IMR-90 (cell line): ENCODE data around the gene ZNF662. TPM values are rescaled to one million over a fixed set of nuclear protein-coding genes. Genes with fewer than 3 reads are reported as not detected.

Experiments
- ATAC-seq: fragments of 200-7000 bp; cut with Tn5 transposase; 2 replicates; pipeline ENCODE4 v1.9.1; 2020; ENCODE audit warnings: low read depth, mild to moderate bottlenecking, moderate library complexity
- BruUV-seq: library from RNA; stranded (reverse); fragments of 400-500 nt; replicated peaks from 2 replicates; lab custom pipeline; 2021; lab: Mats Ljungman, UMichigan
- CTCF ChIA-PET: fragments of 300-600 bp; formaldehyde crosslinking; extraction: SDS; loops from one replicate; lab custom pipeline; 2021; ENCODE audit warnings: antibody characterized with exemption; lab: Yijun Ruan, JAX
- POLR2A ChIA-PET: fragments of 300-600 bp; sonication (Branson Sonifier 250); formaldehyde crosslinking; loops from one replicate; lab custom pipeline; 2022; ENCODE audit warnings: antibody characterized with exemption; ENCODE audit not compliant: unreplicated experiment; lab: Charles Lee
- DNase-seq: peaks from one replicate; pipeline ENCODE4 v3.0.0; 2013
- H2AFZ ChIP-seq: replicated peaks from 2 replicates; pipeline ENCODE3; 2013; ENCODE audit warnings: low read length, mild to moderate bottlenecking; ENCODE audit not compliant: poor library complexity
- H2AK5ac ChIP-seq: 2 replicates; pipeline ENCODE4 v1.6.1; 2013; ENCODE audit warnings: low read depth, low read length, inconsistent platforms
- H2AK9ac ChIP-seq: replicated peaks from 2 replicates; pipeline ENCODE3; 2013; ENCODE audit warnings: mild to moderate bottlenecking, low read depth, low read length, moderate library complexity; ENCODE audit not compliant: poor library complexity
- H2BK120ac ChIP-seq: 2 replicates; pipeline ENCODE4 v1.6.1; 2013; ENCODE audit warnings: low read depth, low read length, inconsistent platforms
- H2BK15ac ChIP-seq: 3 replicates; pipeline ENCODE4 v1.6.1; 2013; ENCODE audit warnings: low read depth, low read length, inconsistent platforms
- H2BK20ac ChIP-seq: 2 replicates; pipeline ENCODE4 v1.6.1; 2013; ENCODE audit warnings: low read depth, mild to moderate bottlenecking, inconsistent platforms, low read length, moderate library complexity
- H2BK5ac ChIP-seq: 2 replicates; pipeline ENCODE4 v1.6.1; 2013; ENCODE audit warnings: mild to moderate bottlenecking, low read depth, low read length, inconsistent platforms; ENCODE audit not compliant: poor library complexity, severe bottlenecking
- H3K14ac ChIP-seq: replicated peaks from 2 replicates; pipeline ENCODE4 v1.6.1; 2013; ENCODE audit warnings: low read depth, low read length, inconsistent platforms
- H3K18ac ChIP-seq: 2 replicates; pipeline ENCODE4 v1.6.1; 2013; ENCODE audit warnings: low read depth, low read length, control low read depth
- H3K23ac ChIP-seq: 2 replicates; pipeline ENCODE4 v1.6.1; 2013; ENCODE audit warnings: low read depth, low read length, inconsistent platforms
- H3K27ac ChIP-seq: 2 replicates; pipeline ENCODE4 v1.5.1; 2013; ENCODE audit warnings: mild to moderate bottlenecking, control low read depth, low read length; ENCODE audit not compliant: insufficient read depth
- H3K27me3 ChIP-seq: 2 replicates; pipeline ENCODE4 v1.6.1; 2013; ENCODE audit warnings: low read length; ENCODE audit not compliant: control insufficient read depth, insufficient read depth
- H3K36me3 ChIP-seq: 2 replicates; pipeline ENCODE4 v1.6.1; 2013; ENCODE audit warnings: low read length, mixed read lengths; ENCODE audit not compliant: control insufficient read depth, insufficient read depth
- H3K4ac ChIP-seq: 2 replicates; pipeline ENCODE4 v1.6.1; 2013; ENCODE audit warnings: low read depth, low read length, inconsistent platforms
- H3K4me1 ChIP-seq: 2 replicates; pipeline ENCODE4 v1.6.1; 2013; ENCODE audit warnings: low read length, mixed read lengths; ENCODE audit not compliant: control insufficient read depth, insufficient read depth
- H3K4me2 ChIP-seq: 2 replicates; pipeline ENCODE4 v1.6.1; 2013; ENCODE audit warnings: low read depth, mild to moderate bottlenecking, control low read depth, low read length, moderate library complexity
- H3K4me3 ChIP-seq: 2 replicates; pipeline ENCODE4 v1.5.1; 2013; ENCODE audit warnings: low read depth, mild to moderate bottlenecking, control low read depth, low read length, moderate library complexity; ENCODE audit not compliant: insufficient read depth
- H3K56ac ChIP-seq: 2 replicates; pipeline ENCODE4 v1.6.1; 2013; ENCODE audit warnings: low read length, inconsistent platforms; ENCODE audit not compliant: insufficient read depth; ENCODE audit errors: extremely low read depth
- H3K79me1 ChIP-seq, 2 experiments: 2 replicates each; pipeline ENCODE4 v1.6.1; 2013; ENCODE audit warnings: low read length in 2 of 2, inconsistent platforms in 1 of 2, low read depth in 1 of 2
- H3K9ac ChIP-seq: 2 replicates; pipeline ENCODE4 v1.6.1; 2013; ENCODE audit warnings: low read depth, low read length, control low read depth
- H3K9me1 ChIP-seq: 2 replicates; pipeline ENCODE4 v1.6.1; 2013; ENCODE audit warnings: low read length, inconsistent platforms; ENCODE audit not compliant: insufficient read depth
- H3K9me3 ChIP-seq: 2 replicates; pipeline ENCODE4 v1.6.1; 2013; ENCODE audit warnings: low read length; ENCODE audit not compliant: control insufficient read depth, insufficient read depth
- H4K20me1 ChIP-seq: 2 replicates; pipeline ENCODE4 v1.6.1; 2013; ENCODE audit warnings: low read length, inconsistent platforms; ENCODE audit not compliant: insufficient read depth
- H4K5ac ChIP-seq: 2 replicates; pipeline ENCODE4 v1.6.1; 2013; ENCODE audit warnings: mild to moderate bottlenecking, low read depth, low read length, control low read depth
- H4K8ac ChIP-seq, 2 experiments: 2 replicates each; pipeline ENCODE4 v1.6.1; 2013; ENCODE audit warnings: low read depth in 2 of 2, low read length in 2 of 2, control low read depth in 1 of 2, inconsistent platforms in 1 of 2
- H4K91ac ChIP-seq: 2 replicates; pipeline ENCODE4 v1.6.1; 2013; ENCODE audit warnings: low read depth, low read length, inconsistent platforms; ENCODE audit not compliant: insufficient read depth
- CHD1 ChIP-seq: IDR thresholded peaks from 2 replicates; pipeline ENCODE4 v1.6.1; 2012; ENCODE audit warnings: low read depth, low read length, improper control_type of control experiment
- FOS ChIP-seq: fragments of 150-350 bp; IDR thresholded peaks from 2 replicates; pipeline ENCODE4 v1.6.1; 2016; ENCODE audit warnings: low read depth, low read length
- POLR2A ChIP-seq: IDR thresholded peaks from 2 replicates; pipeline ENCODE4 v1.6.1; 2012; ENCODE audit warnings: mild to moderate bottlenecking, low read depth, low read length
- WGBS, 2 experiments: methylation state at CpG; one replicate each; pipeline versions ENCODE4 v1.1.5 to v1.1.7; 2013; ENCODE audit warnings: missing lambda C conversion rate in 2 of 2; ENCODE audit not compliant: insufficient read length in 1 of 2; ENCODE audit errors: extremely low coverage in 2 of 2; 5-methylcytosine and 5-hydroxymethylcytosine counted together
- dilution Hi-C: fragments of 300-500 bp; cut with HindIII; formaldehyde crosslinking; loops from one replicate; pipeline ENCODE4 v1.14.3; 2018; ENCODE audit warnings: low sequenced_read_pairs; ENCODE audit not compliant: unreplicated experiment
- in situ Hi-C: fragments of 300-500 bp; cut with MboI; formaldehyde crosslinking; loops from 3 replicates; pipeline ENCODE4 v1.14.3; 2019; ENCODE audit warnings: low sequenced_read_pairs, inconsistent platforms, mixed read lengths
- intact Hi-C: fragments of 100-400 bp; cut with micrococcal nuclease; formaldehyde crosslinking; loops from 2 replicates; pipeline ENCODE4 v1.10.0; 2022
- polyA plus RNA-seq, 3 experiments: library from polyadenylated mRNA; depleted of rRNA; stranded (reverse); fragments of >200 nt; gene quantifications; 2 replicates each; pipeline ENCODE4 v1.2.3, GENCODE V29; 2012; ENCODE audit warnings: low replicate concordance in 1 of 3
- total RNA-seq: library from RNA; depleted of rRNA; stranded (reverse); fragments of >200 nt; gene quantifications from 2 replicates; pipeline ENCODE4 v1.2.3, GENCODE V29; 2012

Gene ZNF662
- total and polyA plus RNA-seq, 2 of the 4 experiments (the other 2 are of a cell fraction): 0.29 to 0.54 TPM

- H2AK5ac ChIP-seq: no peak overlapping the region
- H3K23ac ChIP-seq: no peak overlapping the region
- no peak overlapping the region for H3K4me3 ChIP-seq
- H3K4me1 ChIP-seq: no peaks in the 10 kb centered on the region
- no peak overlapping the region for H2BK20ac ChIP-seq
- DNase-seq: no peak
- no TSS peak for BruUV-seq
- TF ChIP-seq POLR2A: no peak
- no peak for TF ChIP-seq CHD1
- TF ChIP-seq FOS: no peak
- H4K8ac ChIP-seq: no peak overlapping the region
- H2BK5ac ChIP-seq: no peak overlapping the region
- H4K91ac ChIP-seq: no peak overlapping the region
- in situ Hi-C loops: no loop called here
- no peak overlapping the region for H2AFZ ChIP-seq
- WGBS, 2 experiments: 20% methylated on average over 1 of the region's 1 CpG; no CpG with 5 or more reads in 1 of the 2 experiments
- no peak overlapping the region for H2AK9ac ChIP-seq
- intact Hi-C loops: no loop called here
- H3K18ac ChIP-seq: no peak overlapping the region
- no peaks in the 10 kb centered on the region for H4K20me1 ChIP-seq
- no peak overlapping the region for H3K4ac ChIP-seq
- no peak overlapping the region for H2BK15ac ChIP-seq
- H3K27me3 ChIP-seq: no peaks in the 10 kb centered on the region
- no peak overlapping the region for H3K4me2 ChIP-seq
- H3K27ac ChIP-seq: no peak overlapping the region
- H3K79me1 ChIP-seq: no peaks in the 10 kb centered on the region
- POLR2A ChIA-PET: no interaction called here
- H3K36me3 ChIP-seq: no peaks in the 10 kb centered on the region
- CTCF ChIA-PET: no interaction called here
- no peaks in the 10 kb centered on the region; the same call in 1 of the 2 replicates for H3K9me3 ChIP-seq
- H3K14ac ChIP-seq: no peak overlapping the region
- H3K56ac ChIP-seq: no peak overlapping the region
- H3K9me1 ChIP-seq: no peaks in the 10 kb centered on the region
- dilution Hi-C loops: no loop called here
- no peak overlapping the region for H2BK120ac ChIP-seq
- ATAC-seq: no peak
- H3K9ac ChIP-seq: no peak overlapping the region
- H4K5ac ChIP-seq: no peak overlapping the region
These were observed 29.5 kb downstream of the ZNF662 start for GRCh38 chr3:42935472-42935871.
